ENCODE data around the gene DNAL4. TPM values are rescaled to one million over a fixed set of nuclear protein-coding genes. Genes with fewer than 3 reads are reported as not detected.
A peak's percentile ranks its signal among the peaks of the same experiment; 100 is the strongest.

DNAL4 gene
- polyA plus RNA-seq, 1 donor (not counting 4 experiments of a cell fraction or from before 2014, with no cell fraction given), result 11.4 TPM

- no peak for TF ChIP-seq CTCF (optimal IDR thresholded peaks at IDR 0.05 in 1 of 3, IDR thresholded peaks at IDR 0.05 in 1 of 3, conservative IDR thresholded peaks at IDR 0.05 in 1 of 3; ENCODE audit: extremely low read depth in 1 of 3, insufficient read depth in 2 of 3, low read length in 3 of 3)
- no peak for TF ChIP-seq EZH2 (IDR thresholded peaks at IDR 0.05; ENCODE audit: low read length)
- H3K9me1 ChIP-seq (ENCODE audit: control insufficient read depth, extremely low read depth, insufficient read depth, low read length), result no peaks in the 10 kb centered on the region
- H3K4me3 ChIP-seq (ENCODE audit: control insufficient read depth in 2 of 3, extremely low read depth in 1 of 3, insufficient read depth in 2 of 3, low read depth in 1 of 3, low read length in 3 of 3), result no peak overlapping the region
- peaks cover 2% of the 10 kb centered on the region for H3K79me2 ChIP-seq (ENCODE audit: control insufficient read depth, insufficient read depth, low read length)
- no peak overlapping the region for H3K4me2 ChIP-seq (ENCODE audit: control insufficient read depth, extremely low read depth, insufficient read depth, low read depth, low read length)
- no peak overlapping the region for H3K9ac ChIP-seq (ENCODE audit: control insufficient read depth, extremely low read depth, insufficient read depth, low read length)
- peaks cover 25 to 30% of the 10 kb centered on the region in 2 experiments for H3K36me3 ChIP-seq (ENCODE audit: control insufficient read depth in 2 of 2, extremely low read depth in 1 of 2, insufficient read depth in 2 of 2, low read length in 2 of 2)
- H3K4me1 ChIP-seq (ENCODE audit: control insufficient read depth, extremely low read depth, insufficient read depth, low read length), result peaks cover 40% of the 10 kb centered on the region
- dilution Hi-C loops (cut with MboI; ENCODE audit: extremely low pct_ligation_motif_present, low sequenced_read_pairs), result no loop called here
- no peak overlapping the region for H3K27ac ChIP-seq (ENCODE audit: control insufficient read depth, insufficient read depth, low read length)
- no peaks in the 10 kb centered on the region for H4K20me1 ChIP-seq (ENCODE audit: control insufficient read depth, extremely low read depth, insufficient read depth, low read length)
- no peaks in the 10 kb centered on the region for H3K27me3 ChIP-seq (ENCODE audit: control insufficient read depth, extremely low read depth, insufficient read depth, low read length)
- H3K9me3 ChIP-seq (ENCODE audit: control insufficient read depth, low read depth, low read length), result no peaks in the 10 kb centered on the region
- DNase-seq (ENCODE audit: low read depth, low spot score), result no peak
- no peak overlapping the region for H2AFZ ChIP-seq (ENCODE audit: control insufficient read depth, low read length)
- FAIRE-seq, result no peak
Observed at GRCh38 chr22:38750104-38750503, 43.8 kb downstream of the DNAL4 start.

GRCh38 chr22:38748487-38749136, 45.3 kb downstream of the DNAL4 start:
- dilution Hi-C loops (cut with MboI; ENCODE audit: extremely low pct_ligation_motif_present, low sequenced_read_pairs), result no loop called here

More at GRCh38 chr22:38748487-38749136, 45.3 kb downstream of the DNAL4 start:
- H3K4me3 ChIP-seq (ENCODE audit: control insufficient read depth in 2 of 3, extremely low read depth in 1 of 3, insufficient read depth in 2 of 3, low read depth in 1 of 3, low read length in 3 of 3), result no peak overlapping the region
- peak overlapping the region; percentile 37 for H3K27ac ChIP-seq (ENCODE audit: control insufficient read depth, insufficient read depth, low read length)
- TF ChIP-seq CTCF (optimal IDR thresholded peaks at IDR 0.05 in 1 of 3, IDR thresholded peaks at IDR 0.05 in 1 of 3, conservative IDR thresholded peaks at IDR 0.05 in 1 of 3; ENCODE audit: extremely low read depth in 1 of 3, insufficient read depth in 2 of 3, low read length in 3 of 3), result no peak
- no peak for TF ChIP-seq EZH2 (IDR thresholded peaks at IDR 0.05; ENCODE audit: low read length)
- H3K9me1 ChIP-seq (ENCODE audit: control insufficient read depth, extremely low read depth, insufficient read depth, low read length), result no peaks in the 10 kb centered on the region
- FAIRE-seq, result peak; percentile 83
- H3K9me3 ChIP-seq (ENCODE audit: control insufficient read depth, low read depth, low read length), result no peaks in the 10 kb centered on the region
- no peak overlapping the region for H3K9ac ChIP-seq (ENCODE audit: control insufficient read depth, extremely low read depth, insufficient read depth, low read length)
- no peaks in the 10 kb centered on the region for H3K27me3 ChIP-seq (ENCODE audit: control insufficient read depth, extremely low read depth, insufficient read depth, low read length)
- H2AFZ ChIP-seq (ENCODE audit: control insufficient read depth, low read length), result peak overlapping the region; percentile 44
- no peak for DNase-seq (ENCODE audit: low read depth, low spot score)
- no peaks in the 10 kb centered on the region for H4K20me1 ChIP-seq (ENCODE audit: control insufficient read depth, extremely low read depth, insufficient read depth, low read length)
- peaks cover 2% of the 10 kb centered on the region for H3K79me2 ChIP-seq (ENCODE audit: control insufficient read depth, insufficient read depth, low read length)
- H3K4me1 ChIP-seq (ENCODE audit: control insufficient read depth, extremely low read depth, insufficient read depth, low read length), result peaks cover 31% of the 10 kb centered on the region
- H3K4me2 ChIP-seq (ENCODE audit: control insufficient read depth, extremely low read depth, insufficient read depth, low read depth, low read length), result peak overlapping the region; percentile 68
- H3K36me3 ChIP-seq (ENCODE audit: control insufficient read depth in 2 of 2, extremely low read depth in 1 of 2, insufficient read depth in 2 of 2, low read length in 2 of 2), result peaks cover 30 to 40% of the 10 kb centered on the region in 2 experiments

Data from keratinocyte (primary cell).